Parathyroid adenoma (tissue), 2 donors: ENCODE measurements around the gene SRP72.

Source experiments
- H2AFZ ChIP-seq: fragments of 300-600 bp; sonication (generic); one replicate; pipeline ENCODE4 v1.7.0; 2017; ENCODE audit warnings: antibody characterized with exemption, mild to moderate bottlenecking
- H3K27ac ChIP-seq: fragments of 300-600 bp; sonication (generic); one replicate; pipeline ENCODE4 v1.7.0; 2017
- H3K27me3 ChIP-seq: fragments of 300-600 bp; sonication (generic); one replicate; pipeline ENCODE4 v1.7.0; 2017; ENCODE audit warnings: low read length; ENCODE audit not compliant: control insufficient read depth, insufficient read depth
- H3K36me3 ChIP-seq: fragments of 300-600 bp; sonication (generic); one replicate; pipeline ENCODE4 v1.7.0; 2017; ENCODE audit warnings: low read length; ENCODE audit not compliant: control insufficient read depth, insufficient read depth
- H3K4me1 ChIP-seq: fragments of 300-600 bp; sonication (generic); one replicate; pipeline ENCODE4 v1.7.0; 2017; ENCODE audit warnings: control low read depth
- H3K4me2 ChIP-seq: fragments of 300-600 bp; sonication (generic); one replicate; pipeline ENCODE4 v1.7.0; 2017; ENCODE audit warnings: low read length
- H3K4me3 ChIP-seq: fragments of 300-600 bp; sonication (generic); one replicate; pipeline ENCODE4 v1.7.0; 2017; ENCODE audit warnings: low read depth, low read length
- H3K79me2 ChIP-seq: fragments of 300-600 bp; sonication (generic); one replicate; pipeline ENCODE4 v1.7.0; 2017; ENCODE audit warnings: control low read depth
- H3K9ac ChIP-seq: fragments of 300-600 bp; sonication (generic); one replicate; pipeline ENCODE4 v1.7.0; 2017; ENCODE audit warnings: mild to moderate bottlenecking
- H3K9me3 ChIP-seq: fragments of 300-600 bp; sonication (generic); one replicate; pipeline ENCODE4 v1.7.0; 2017; ENCODE audit warnings: low read length; ENCODE audit not compliant: control insufficient read depth
- CTCF ChIP-seq: fragments of 300-600 bp; sonication (generic); IDR thresholded peaks from one replicate; pipeline ENCODE4 v1.7.0; 2017; ENCODE audit warnings: antibody characterized with exemption, mild to moderate bottlenecking
- donor health status: primary hyperparathyroidism.

Gene SRP72

GRCh38 chr4:56550642-56551041, 83.2 kb downstream of the SRP72 start:
- Histone ChIP-seq H3K27ac (no peak overlapping the region), H3K79me2 (no peaks in the 10 kb centered on the region), H3K4me2 (no peak overlapping the region), H3K27me3 (no peaks in the 10 kb centered on the region), H3K36me3 (no peaks in the 10 kb centered on the region), H3K4me1 (no peaks in the 10 kb centered on the region), H3K9ac (no peak overlapping the region), H3K9me3 (no peaks in the 10 kb centered on the region), H2AFZ (no peak overlapping the region), H3K4me3 (no peak overlapping the region)
- TF ChIP-seq CTCF = no peak

- Histone ChIP-seq H3K9ac (no peak overlapping the region), H3K4me2 (no peak overlapping the region), H3K4me3 (no peak overlapping the region), H2AFZ (no peak overlapping the region), H3K79me2 (no peaks in the 10 kb centered on the region), H3K36me3 (no peaks in the 10 kb centered on the region), H3K9me3 (no peaks in the 10 kb centered on the region), H3K27me3 (no peaks in the 10 kb centered on the region), H3K4me1 (no peaks in the 10 kb centered on the region), H3K27ac (no peak overlapping the region)
- no peak for TF ChIP-seq CTCF
These were observed 84.1 kb downstream of the SRP72 start for GRCh38 chr4:56551516-56551915.

GRCh38 chr4:56552273-56552672, 84.9 kb downstream of the SRP72 start:
- H2AFZ ChIP-seq = no peak overlapping the region

More at GRCh38 chr4:56552273-56552672, 84.9 kb downstream of the SRP72 start:
- H3K36me3 ChIP-seq = no peaks in the 10 kb centered on the region
- no peak overlapping the region for H3K9ac ChIP-seq
- H3K27ac ChIP-seq = no peak overlapping the region
- H3K27me3 ChIP-seq = no peaks in the 10 kb centered on the region
- H3K79me2 ChIP-seq = no peaks in the 10 kb centered on the region
- no peak overlapping the region for H3K4me3 ChIP-seq
- H3K4me2 ChIP-seq = no peak overlapping the region
- H3K4me1 ChIP-seq = no peaks in the 10 kb centered on the region
- H3K9me3 ChIP-seq = no peaks in the 10 kb centered on the region
- no peak for TF ChIP-seq CTCF
